NCI-H446 treated with DMSO at 0.1 percent for 48 hours (cell line): Measurements from ENCODE around the gene WDR70.
"Not testable (repeated sequence)": the region's sequence is repeated elsewhere in the genome, so short reads cannot be mapped to it uniquely, and the experiment has no call there.

Experiments
- DNase-seq: peaks from one replicate; lab custom pipeline; 2025; lab: John Stamatoyannopoulos, UW

Gene WDR70

DNA sequence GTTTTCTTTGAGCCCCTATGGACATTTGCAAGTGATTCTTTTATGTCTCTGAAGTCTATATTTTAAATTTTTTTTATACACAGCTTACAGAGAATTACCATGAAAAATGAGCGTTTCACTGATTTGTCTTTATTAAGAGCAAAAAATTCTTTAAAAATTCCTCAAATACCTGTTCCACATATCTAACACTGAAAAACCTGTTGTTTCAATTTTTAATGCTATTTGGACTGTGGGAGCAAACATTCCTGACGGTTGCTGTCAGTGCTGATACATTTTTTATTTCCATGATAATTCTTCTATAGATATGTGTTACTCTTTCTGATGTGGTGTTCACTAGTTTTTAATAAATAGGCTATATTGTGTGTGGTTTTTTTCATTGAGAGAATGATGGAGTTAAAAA lies 261.0 kb downstream of the WDR70 start:
- DNase-seq, result no peak

DNA sequence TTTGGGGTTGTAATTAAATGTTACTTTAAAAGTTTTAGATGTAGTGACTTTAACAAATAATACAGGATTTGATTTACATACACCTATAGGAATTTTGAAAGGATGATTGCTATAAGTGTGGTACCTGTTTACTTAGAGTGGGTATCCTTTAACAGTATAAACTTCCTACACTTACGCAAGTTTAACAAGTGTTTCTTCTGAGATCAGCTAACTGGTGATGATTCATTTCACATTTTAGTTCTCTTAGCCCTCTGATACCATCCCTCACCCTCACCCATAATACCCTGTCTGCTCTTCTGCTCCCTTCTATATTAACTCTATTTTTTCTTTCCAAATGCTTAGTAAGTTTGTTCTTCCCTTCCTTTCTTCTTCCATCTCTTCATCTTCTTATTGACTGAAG lies 262.8 kb downstream of the WDR70 start:
- no peak for DNase-seq

DNA sequence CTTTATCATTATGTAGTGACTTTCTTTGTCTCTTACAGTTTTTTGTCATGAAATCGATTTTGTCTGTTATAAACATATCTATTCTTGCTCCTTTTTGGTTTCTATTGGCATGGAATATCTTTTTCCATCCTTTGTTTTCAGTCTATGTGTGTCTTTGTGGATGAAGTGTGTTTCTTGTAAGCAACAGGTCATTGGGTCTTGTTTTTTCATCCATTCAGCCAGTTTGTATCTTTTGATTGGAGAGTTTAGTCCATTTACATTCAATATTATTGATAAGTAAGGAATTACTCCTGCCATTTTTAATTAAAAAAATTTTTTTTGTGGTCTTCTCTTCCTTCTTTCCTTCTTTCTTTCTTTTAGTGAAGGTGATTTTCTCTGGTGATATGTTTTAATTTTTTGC lies 266.6 kb downstream of the WDR70 start:
- DNase-seq, result no peak

DNA sequence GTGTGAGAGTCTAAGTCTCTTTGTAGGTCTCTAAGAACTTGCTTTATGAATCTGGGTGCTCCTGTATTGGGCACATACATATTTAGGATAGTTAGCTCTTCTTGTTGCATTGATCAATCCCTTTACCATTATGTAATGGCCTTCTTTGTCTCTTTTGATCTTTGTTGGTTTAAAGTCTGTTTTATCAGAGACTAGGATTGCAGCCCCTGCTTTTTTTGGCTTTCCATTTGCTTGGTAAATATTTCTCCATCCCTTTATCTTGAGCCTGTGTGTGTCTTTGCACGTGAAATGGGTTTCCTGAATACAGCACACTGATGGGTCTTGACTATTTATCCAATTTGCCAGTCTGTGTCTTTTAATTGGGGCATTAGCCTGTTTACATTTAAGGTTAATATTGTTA lies 275.4 kb downstream of the WDR70 start:
- DNase-seq, result not testable (repeated sequence)

- no peak for DNase-seq
Measured at GRCh38 chr5:37657046-37657445, 277.9 kb downstream of the WDR70 start.

GRCh38 chr5:37658440-37658839 lies 279.3 kb downstream of the WDR70 start:
- DNase-seq, result no peak

GRCh38 chr5:37660319-37660718 lies 281.2 kb downstream of the WDR70 start:
- DNase-seq, result no peak

- DNase-seq, result no peak
Measured at GRCh38 chr5:37661227-37661920, 282.3 kb downstream of the WDR70 start.

DNA sequence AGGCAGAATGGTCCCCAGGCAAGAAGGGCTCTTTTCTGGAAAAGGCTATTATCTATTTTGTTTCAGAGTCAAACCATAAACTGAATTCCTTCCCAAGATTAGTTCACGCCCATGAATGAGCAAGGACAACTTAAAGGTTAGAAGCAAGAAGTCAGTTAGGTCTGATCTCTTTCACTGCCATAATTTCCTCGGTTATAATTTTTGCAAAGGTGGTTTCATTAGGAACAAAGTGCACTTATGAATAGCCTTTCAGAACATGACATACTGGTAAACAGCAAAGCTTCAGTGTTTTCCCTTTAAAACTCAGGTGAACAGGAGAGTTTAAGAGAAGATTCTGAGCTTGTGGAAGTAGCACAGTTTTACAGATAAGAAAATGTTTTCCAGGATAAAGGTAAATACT lies 282.8 kb downstream of the WDR70 start:
- no peak for DNase-seq

GRCh38 chr5:37662362-37662761 lies 283.2 kb downstream of the WDR70 start:
- no peak for DNase-seq

DNA sequence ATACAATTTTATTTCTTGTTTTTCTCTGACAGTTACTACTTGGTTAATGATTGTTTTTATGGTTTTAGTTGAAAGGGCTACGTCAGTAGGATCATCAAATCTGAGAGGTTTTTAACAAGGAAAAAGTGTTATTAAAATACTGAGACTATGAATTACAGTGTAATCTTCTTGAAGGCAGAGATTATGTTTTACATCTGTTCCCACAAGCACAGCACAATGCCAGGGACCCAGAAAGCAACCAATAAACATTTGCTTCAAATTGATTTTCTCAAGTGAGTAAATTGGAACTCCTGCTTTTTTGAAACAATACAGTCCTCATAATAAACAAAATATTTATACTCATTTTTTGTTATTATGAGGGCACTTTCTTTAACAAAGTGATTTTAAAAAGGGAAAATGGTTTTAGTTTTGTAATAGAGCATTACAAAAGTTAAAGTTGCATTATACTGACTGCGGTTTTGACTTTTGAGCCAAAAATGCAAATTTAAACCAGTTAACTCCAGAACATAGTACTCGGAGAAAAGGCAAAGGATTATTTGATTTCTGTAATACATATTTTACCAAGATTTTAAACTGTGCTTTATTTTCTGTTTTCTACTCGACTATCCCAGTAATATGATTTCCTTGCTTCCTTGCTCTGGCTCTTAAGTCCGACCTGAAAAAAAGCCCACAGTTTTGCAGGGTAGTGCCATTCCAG lies 283.8 kb downstream of the WDR70 start:
- DNase-seq, result no peak

GRCh38 chr5:37663538-37663937 lies 284.4 kb downstream of the WDR70 start:
- no peak for DNase-seq

- peak; percentile 56 for DNase-seq
Measured at GRCh38 chr5:37664551-37664950, 285.4 kb downstream of the WDR70 start.

- DNase-seq, result peak; percentile 61
Measured at GRCh38 chr5:37665272-37665671, 286.2 kb downstream of the WDR70 start.

- peak; percentile 79 for DNase-seq
Measured at GRCh38 chr5:37665889-37666288, 286.8 kb downstream of the WDR70 start.

DNA sequence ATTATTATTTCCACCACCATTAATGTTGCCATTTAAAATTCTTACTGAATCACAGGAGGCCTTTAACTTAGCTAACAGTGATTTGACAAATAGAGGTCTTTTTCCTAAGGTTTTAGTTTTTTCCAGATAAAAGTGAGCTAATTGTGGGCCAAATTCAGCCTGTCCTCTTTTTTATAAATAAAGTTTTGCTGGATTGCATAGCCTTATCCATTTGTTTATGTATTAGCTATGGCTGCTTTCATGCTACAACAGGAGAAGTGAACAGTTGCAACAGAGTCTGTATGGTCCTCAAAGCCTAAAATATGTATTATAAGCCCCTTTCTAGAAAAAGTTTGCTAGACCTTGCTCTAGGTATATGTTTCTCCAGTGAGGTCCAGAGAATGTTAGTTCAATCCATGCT lies 288.3 kb downstream of the WDR70 start:
- DNase-seq, result no peak

DNA sequence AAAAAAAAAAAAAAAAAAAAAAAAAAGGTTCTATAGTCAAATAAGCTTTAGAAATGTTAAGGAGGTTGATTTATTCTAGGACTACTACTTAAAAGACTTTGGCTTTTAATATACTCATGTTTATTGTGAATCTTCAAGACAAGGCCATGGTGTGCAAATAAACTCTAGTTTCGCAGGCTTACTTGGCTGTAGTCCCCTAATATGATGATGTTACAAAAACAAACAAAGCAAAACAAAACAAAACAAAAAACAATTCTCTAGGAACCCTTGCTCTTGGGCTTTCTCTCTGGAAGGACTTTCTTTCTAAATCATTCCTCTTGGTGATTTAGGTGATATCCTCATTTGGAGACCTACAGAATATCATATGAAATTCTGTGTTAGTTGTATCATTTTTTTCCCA lies 288.7 kb downstream of the WDR70 start:
- no peak for DNase-seq

DNA sequence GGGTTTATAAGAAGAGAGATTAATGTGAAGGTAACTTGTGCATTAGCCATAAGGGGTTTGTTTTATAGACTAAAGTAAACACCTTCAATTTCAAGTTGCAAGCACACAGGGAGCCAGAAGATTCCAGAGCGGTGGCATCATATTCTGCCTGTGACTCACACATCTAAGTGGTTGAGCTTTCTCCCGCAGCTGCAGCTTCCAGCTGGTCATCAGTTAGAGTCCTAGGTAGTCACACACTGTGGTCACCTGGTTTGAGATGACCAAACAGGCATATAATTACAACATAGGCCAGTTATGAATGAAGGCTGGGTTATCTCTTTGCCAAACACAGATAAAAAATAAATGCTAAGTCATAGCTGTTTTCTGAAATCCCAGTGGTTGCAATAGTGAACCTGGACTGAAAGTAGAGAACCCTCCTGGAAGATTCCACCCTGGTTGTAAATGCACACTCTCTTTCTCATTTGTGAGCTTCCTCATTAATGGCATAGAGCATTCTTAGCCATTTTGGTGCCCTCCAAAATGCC lies 289.5 kb downstream of the WDR70 start:
- DNase-seq, result peak; percentile 80

GRCh38 chr5:37672118-37672588 lies 293.0 kb downstream of the WDR70 start:
- DNase-seq, result not testable (repeated sequence)

- not testable (repeated sequence) for DNase-seq
Measured at GRCh38 chr5:37674361-37674760, 295.2 kb downstream of the WDR70 start.

DNA sequence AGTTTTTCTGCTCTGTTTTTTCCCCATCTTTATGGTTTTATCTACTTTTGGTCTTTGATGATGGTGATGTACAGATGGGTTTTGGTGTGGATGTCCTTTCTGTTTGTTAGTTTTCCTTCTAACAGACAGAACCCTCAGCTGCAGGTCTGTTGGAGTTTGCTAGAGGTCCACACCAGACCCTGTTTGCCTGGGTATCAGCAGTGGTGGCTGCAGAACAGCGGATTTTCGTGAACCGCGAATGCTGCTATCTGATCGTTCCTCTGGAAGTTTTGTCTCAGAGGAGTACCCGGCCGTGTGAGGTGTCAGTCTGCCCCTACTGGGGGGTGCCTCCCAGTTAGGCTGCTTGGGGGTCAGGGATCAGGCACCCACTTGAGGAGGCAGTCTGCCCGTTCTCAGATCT lies 300.2 kb downstream of the WDR70 start:
- DNase-seq, result not testable (repeated sequence)

DNA sequence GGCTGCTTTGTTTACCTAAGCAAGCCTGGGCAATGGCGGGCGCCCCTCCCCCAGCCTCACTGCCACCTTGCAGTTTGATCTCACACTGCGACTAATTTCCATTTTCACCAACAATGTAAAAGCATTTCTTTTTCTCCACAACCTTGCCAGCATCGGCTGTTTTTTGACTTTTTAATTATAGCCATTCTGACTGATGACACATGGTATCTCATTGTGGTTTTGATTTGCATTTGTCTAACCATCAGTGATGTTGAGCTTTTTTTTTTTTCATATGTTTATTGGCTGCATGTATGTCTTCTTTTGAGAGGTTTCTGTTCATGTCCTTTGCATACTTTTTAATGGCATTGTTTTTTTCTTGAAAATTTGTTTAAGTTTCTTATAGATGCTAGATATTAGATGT lies 300.8 kb downstream of the WDR70 start:
- DNase-seq, result not testable (repeated sequence)

DNA sequence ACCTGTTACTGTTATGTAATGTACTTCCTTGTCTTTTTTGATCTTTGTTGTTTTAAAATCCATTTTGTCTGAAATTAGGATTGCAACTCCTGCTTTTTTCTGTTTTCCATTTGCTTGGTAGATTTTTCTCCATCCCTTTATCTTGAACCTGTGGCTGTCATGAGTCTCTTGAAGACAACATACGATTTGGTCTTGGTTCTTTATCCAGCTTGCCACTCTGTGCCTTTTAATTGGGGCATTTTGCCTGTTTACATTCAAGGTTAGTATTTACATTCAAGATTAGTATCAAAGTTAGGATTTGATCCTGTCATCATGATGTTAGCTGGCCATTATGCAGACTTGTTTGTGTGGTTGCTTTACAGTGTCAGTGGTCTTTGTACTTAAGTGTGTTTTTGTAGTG lies 304.0 kb downstream of the WDR70 start:
- no peak for DNase-seq
